ENCODE measurements around the gene DGKB.

DNA sequence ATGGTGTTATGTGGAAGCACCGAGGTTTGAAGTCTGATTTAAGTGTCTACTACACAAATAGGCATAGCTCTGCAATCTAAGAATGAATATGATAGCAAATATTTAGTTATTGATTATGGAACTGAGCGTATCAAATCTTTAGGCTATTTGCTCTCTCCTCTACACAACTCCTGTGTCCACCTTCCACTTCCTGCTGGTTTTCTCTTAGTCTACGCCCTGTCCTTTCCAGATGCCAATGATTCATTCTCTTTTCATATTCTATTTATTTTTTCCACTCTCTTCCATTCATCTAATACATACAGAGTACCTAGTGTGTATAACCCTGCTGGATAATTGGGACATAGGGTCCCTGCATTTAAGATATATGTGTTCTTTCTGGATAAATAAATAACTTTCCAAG is 83.7 kb downstream of the DGKB start:
- TF ChIP-seq, protein P1, sequence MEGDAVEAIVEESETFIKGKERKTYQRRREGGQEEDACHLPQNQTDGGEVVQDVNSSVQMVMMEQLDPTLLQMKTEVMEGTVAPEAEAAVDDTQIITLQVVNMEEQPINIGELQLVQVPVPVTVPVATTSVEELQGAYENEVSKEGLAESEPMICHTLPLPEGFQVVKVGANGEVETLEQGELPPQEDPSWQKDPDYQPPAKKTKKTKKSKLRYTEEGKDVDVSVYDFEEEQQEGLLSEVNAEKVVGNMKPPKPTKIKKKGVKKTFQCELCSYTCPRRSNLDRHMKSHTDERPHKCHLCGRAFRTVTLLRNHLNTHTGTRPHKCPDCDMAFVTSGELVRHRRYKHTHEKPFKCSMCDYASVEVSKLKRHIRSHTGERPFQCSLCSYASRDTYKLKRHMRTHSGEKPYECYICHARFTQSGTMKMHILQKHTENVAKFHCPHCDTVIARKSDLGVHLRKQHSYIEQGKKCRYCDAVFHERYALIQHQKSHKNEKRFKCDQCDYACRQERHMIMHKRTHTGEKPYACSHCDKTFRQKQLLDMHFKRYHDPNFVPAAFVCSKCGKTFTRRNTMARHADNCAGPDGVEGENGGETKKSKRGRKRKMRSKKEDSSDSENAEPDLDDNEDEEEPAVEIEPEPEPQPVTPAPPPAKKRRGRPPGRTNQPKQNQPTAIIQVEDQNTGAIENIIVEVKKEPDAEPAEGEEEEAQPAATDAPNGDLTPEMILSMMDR (conservative IDR thresholded peaks at IDR 0.05 in 1 of 2, IDR thresholded peaks at IDR 0.05 in 1 of 2; ENCODE audit: low read depth in 1 of 2, low read length in 2 of 2): no peak
- TF ChIP-seq EZH2 (IDR thresholded peaks at IDR 0.05; ENCODE audit: low read length, missing control alignments): no peak
